ENCODE results near the gene PKM. TPM values are rescaled to one million over a fixed set of nuclear protein-coding genes. Genes with fewer than 3 reads are reported as not detected.

Gene PKM
- total and polyA plus RNA-seq, 4 donors = 12.9 to 61.2 (median 29.7) TPM

DNA sequence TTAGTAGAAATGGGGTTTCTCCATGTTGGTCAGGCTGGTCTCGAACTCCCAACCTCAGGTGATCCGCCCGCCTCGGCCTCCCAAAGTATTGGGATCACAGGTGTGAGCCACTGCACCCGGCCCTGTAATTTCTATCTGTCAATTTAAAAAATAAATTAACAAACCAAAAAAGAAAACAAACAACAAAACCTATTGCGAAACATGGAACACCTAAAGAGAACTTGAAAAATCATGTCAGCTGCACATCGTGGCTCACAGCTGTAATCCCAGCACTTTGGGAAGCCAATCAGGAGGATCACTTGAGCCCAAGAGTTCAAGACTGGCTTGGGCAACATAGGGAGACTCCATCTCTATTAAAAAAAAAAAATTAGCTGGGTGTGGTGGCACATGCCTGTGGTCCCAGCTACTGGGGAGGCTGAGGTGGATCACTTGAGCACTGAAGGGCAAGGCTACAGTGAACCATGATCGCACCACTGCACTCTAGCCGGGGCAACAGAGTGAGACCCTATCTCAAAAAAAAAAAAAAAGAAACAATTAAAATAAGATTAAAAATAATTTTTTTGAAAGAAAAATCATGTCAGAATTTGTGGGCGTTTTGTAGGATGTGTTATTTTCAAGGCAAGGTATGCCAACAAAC lies 21.8 kb upstream of the PKM start:
- no peaks in the 10 kb centered on the region for H3K9me3 ChIP-seq (ENCODE audit: control insufficient read depth in 4 of 4, low read length in 3 of 4)
- H3K4me1 ChIP-seq (ENCODE audit: control insufficient read depth in 4 of 4, insufficient read depth in 4 of 4, low read length in 3 of 4) = no peaks in the 10 kb centered on the region
- H3K27me3 ChIP-seq (ENCODE audit: control insufficient read depth in 4 of 4, insufficient read depth in 4 of 4, low read length in 3 of 4) = no peaks in the 10 kb centered on the region
- 95% methylated on average over 10 of the region's 10 CpGs for WGBS
- H3K4me3 ChIP-seq (ENCODE audit: low read depth in 1 of 3, low read length in 3 of 3) = no peak overlapping the region
- no peak overlapping the region for H3K9ac ChIP-seq (ENCODE audit: low read depth in 1 of 2, low read length in 2 of 2)
- H3K27ac ChIP-seq (ENCODE audit: low read depth in 1 of 2, low read length in 2 of 2) = no peak overlapping the region
- peaks cover 3 to 78% (median 40%) of the 10 kb centered on the region in 4 donors for H3K36me3 ChIP-seq (ENCODE audit: control insufficient read depth in 4 of 4, insufficient read depth in 3 of 4, low read depth in 1 of 4, low read length in 3 of 4)
- no peak for DNase-seq (ENCODE audit: low spot score)
- TF ChIP-seq FOXA2 (IDR thresholded peaks at IDR 0.05) (no peak), HNF4A (conservative IDR thresholded peaks at IDR 0.05) (no peak), NR2F2 (IDR thresholded peaks at IDR 0.05) (no peak), RAD21 (IDR thresholded peaks at IDR 0.05) (no peak)

DNA sequence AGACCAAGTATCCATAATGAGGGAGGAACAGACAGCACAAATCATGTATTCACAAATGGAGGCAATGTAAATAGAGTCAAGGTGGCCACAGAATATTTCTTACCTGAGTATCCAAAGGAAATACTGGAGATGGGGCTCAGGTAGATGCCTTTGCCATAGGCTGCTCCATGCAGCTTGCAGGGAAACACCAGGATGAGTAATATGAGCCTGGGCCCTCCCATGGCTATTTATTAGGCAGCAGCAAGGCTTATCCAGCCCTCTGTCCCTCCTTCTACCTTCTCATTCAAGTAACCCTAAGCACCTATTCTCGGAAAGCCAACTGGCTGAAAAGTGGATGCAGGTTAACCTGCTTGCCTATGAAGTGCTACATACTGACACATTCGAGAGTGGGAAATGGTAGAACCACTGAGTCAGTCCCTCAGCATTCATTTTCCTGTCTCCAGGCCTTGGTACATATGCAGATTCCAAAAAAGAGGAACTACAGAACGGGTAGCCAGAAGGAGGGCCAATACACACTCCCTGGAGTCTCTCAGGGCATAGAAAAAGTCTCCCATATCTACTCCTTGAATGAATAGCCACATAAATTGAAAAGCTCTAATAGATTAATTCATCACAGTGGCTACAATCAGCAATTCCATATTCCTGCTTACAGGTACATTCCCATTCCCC lies 18.3 kb upstream of the PKM start:
- H3K36me3 ChIP-seq (ENCODE audit: control insufficient read depth in 4 of 4, insufficient read depth in 3 of 4, low read depth in 1 of 4, low read length in 3 of 4) = peaks cover 3 to 54% (median 30%) of the 10 kb centered on the region in 4 donors
- no peak for DNase-seq (ENCODE audit: low spot score)
- no peak for TF ChIP-seq FOXA1 (IDR thresholded peaks at IDR 0.05)
- no peak for TF ChIP-seq HNF4A (conservative IDR thresholded peaks at IDR 0.05)
- TF ChIP-seq JUND (IDR thresholded peaks at IDR 0.05) = no peak
- TF ChIP-seq TAF1 (conservative IDR thresholded peaks at IDR 0.05) = no peak
- TF ChIP-seq, protein P1, sequence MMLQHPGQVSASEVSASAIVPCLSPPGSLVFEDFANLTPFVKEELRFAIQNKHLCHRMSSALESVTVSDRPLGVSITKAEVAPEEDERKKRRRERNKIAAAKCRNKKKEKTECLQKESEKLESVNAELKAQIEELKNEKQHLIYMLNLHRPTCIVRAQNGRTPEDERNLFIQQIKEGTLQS (IDR thresholded peaks at IDR 0.05) = no peak
- no peak for TF ChIP-seq HNF4G (IDR thresholded peaks at IDR 0.05)
- no peak for TF ChIP-seq EGR1 (IDR thresholded peaks at IDR 0.05; ENCODE audit: low read depth in 2 of 2)
- TF ChIP-seq, protein P2, sequence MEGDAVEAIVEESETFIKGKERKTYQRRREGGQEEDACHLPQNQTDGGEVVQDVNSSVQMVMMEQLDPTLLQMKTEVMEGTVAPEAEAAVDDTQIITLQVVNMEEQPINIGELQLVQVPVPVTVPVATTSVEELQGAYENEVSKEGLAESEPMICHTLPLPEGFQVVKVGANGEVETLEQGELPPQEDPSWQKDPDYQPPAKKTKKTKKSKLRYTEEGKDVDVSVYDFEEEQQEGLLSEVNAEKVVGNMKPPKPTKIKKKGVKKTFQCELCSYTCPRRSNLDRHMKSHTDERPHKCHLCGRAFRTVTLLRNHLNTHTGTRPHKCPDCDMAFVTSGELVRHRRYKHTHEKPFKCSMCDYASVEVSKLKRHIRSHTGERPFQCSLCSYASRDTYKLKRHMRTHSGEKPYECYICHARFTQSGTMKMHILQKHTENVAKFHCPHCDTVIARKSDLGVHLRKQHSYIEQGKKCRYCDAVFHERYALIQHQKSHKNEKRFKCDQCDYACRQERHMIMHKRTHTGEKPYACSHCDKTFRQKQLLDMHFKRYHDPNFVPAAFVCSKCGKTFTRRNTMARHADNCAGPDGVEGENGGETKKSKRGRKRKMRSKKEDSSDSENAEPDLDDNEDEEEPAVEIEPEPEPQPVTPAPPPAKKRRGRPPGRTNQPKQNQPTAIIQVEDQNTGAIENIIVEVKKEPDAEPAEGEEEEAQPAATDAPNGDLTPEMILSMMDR (IDR thresholded peaks at IDR 0.05; ENCODE audit: low read depth, low read length, missing input control) = no peak
- no peak for TF ChIP-seq SP1 (IDR thresholded peaks at IDR 0.05)
- TF ChIP-seq RAD21 (IDR thresholded peaks at IDR 0.05) = no peak
- TF ChIP-seq YY1 (IDR thresholded peaks at IDR 0.05) = no peak
- TF ChIP-seq FOXA2 (IDR thresholded peaks at IDR 0.05) = no peak
- no peak for TF ChIP-seq NR2F2 (IDR thresholded peaks at IDR 0.05)
- TF ChIP-seq, protein P3, sequence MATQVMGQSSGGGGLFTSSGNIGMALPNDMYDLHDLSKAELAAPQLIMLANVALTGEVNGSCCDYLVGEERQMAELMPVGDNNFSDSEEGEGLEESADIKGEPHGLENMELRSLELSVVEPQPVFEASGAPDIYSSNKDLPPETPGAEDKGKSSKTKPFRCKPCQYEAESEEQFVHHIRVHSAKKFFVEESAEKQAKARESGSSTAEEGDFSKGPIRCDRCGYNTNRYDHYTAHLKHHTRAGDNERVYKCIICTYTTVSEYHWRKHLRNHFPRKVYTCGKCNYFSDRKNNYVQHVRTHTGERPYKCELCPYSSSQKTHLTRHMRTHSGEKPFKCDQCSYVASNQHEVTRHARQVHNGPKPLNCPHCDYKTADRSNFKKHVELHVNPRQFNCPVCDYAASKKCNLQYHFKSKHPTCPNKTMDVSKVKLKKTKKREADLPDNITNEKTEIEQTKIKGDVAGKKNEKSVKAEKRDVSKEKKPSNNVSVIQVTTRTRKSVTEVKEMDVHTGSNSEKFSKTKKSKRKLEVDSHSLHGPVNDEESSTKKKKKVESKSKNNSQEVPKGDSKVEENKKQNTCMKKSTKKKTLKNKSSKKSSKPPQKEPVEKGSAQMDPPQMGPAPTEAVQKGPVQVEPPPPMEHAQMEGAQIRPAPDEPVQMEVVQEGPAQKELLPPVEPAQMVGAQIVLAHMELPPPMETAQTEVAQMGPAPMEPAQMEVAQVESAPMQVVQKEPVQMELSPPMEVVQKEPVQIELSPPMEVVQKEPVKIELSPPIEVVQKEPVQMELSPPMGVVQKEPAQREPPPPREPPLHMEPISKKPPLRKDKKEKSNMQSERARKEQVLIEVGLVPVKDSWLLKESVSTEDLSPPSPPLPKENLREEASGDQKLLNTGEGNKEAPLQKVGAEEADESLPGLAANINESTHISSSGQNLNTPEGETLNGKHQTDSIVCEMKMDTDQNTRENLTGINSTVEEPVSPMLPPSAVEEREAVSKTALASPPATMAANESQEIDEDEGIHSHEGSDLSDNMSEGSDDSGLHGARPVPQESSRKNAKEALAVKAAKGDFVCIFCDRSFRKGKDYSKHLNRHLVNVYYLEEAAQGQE (IDR thresholded peaks at IDR 0.05) = no peak
- TF ChIP-seq, protein P4, sequence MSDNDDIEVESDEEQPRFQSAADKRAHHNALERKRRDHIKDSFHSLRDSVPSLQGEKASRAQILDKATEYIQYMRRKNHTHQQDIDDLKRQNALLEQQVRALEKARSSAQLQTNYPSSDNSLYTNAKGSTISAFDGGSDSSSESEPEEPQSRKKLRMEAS (IDR thresholded peaks at IDR 0.05) = no peak
- TF ChIP-seq RXRA (IDR thresholded peaks at IDR 0.05) = no peak
- no peaks in the 10 kb centered on the region for H3K9me3 ChIP-seq (ENCODE audit: control insufficient read depth in 4 of 4, low read length in 3 of 4)
- no peaks in the 10 kb centered on the region for H3K27me3 ChIP-seq (ENCODE audit: control insufficient read depth in 4 of 4, insufficient read depth in 4 of 4, low read length in 3 of 4)
- no peaks in the 10 kb centered on the region for H3K4me1 ChIP-seq (ENCODE audit: control insufficient read depth in 4 of 4, insufficient read depth in 4 of 4, low read length in 3 of 4)
- H3K9ac ChIP-seq (ENCODE audit: low read depth in 1 of 2, low read length in 2 of 2) = no peak overlapping the region
- 84% methylated on average over 3 of the region's 3 CpGs for WGBS
- no peak overlapping the region for H3K4me3 ChIP-seq (ENCODE audit: low read depth in 1 of 3, low read length in 3 of 3)
- no peak overlapping the region for H3K27ac ChIP-seq (ENCODE audit: low read depth in 1 of 2, low read length in 2 of 2)
